K562 (cell line): ENCODE measurements around the gene PRKX. TPM values are rescaled to one million over a fixed set of nuclear protein-coding genes. Genes with fewer than 3 reads are reported as not detected.

Source experiments
- AFF4 ChIP-seq: sonication (generic); formaldehyde crosslinking; IDR thresholded peaks from 2 replicates; pipeline ENCODE4 v1.8.0; 2023; ENCODE audit warnings: mild to moderate bottlenecking, missing genetic modification reagents
- C11orf30 ChIP-seq: fragments of 450-650 bp; IDR thresholded peaks from 2 replicates; pipeline ENCODE4 v1.6.1; 2016; ENCODE audit warnings: low read depth, mild to moderate bottlenecking
- CREM ChIP-seq: IDR thresholded peaks from 2 replicates; pipeline ENCODE4 v1.6.1; 2014; ENCODE audit warnings: antibody characterized with exemption, low read depth
- KLF6 ChIP-seq: fragments of 250-450 bp; sonication (Bioruptor Pico); IDR thresholded peaks from 2 replicates; pipeline ENCODE4 v1.4.0; 2020; ENCODE audit warnings: mild to moderate bottlenecking, moderate library complexity, borderline replicate concordance
- MAFF ChIP-seq: IDR thresholded peaks from 2 replicates; pipeline ENCODE4 v1.6.1; 2012; ENCODE audit warnings: low read length, improper control_type of control experiment
- NCOA4 ChIP-seq: fragments of 450-650 bp; IDR thresholded peaks from 2 replicates; pipeline ENCODE4 v1.6.1; 2018; ENCODE audit warnings: mild to moderate bottlenecking; ENCODE audit not compliant: partially characterized antibody
- NFIC ChIP-seq: fragments of 450-650 bp; IDR thresholded peaks from 2 replicates; pipeline ENCODE4 v1.6.1; 2017; ENCODE audit warnings: mild to moderate bottlenecking, inconsistent platforms
- PKNOX1 ChIP-seq: fragments of 450-650 bp; IDR thresholded peaks from 2 replicates; pipeline ENCODE4 v1.6.1; 2016
- SIX5 ChIP-seq, 2 experiments: IDR thresholded peaks; 2 replicates each; pipeline ENCODE4 v1.6.1; 2011; ENCODE audit warnings: low read length in 2 of 2, borderline replicate concordance in 1 of 2, low read depth in 1 of 2, mild to moderate bottlenecking in 1 of 2, moderate library complexity in 1 of 2; ENCODE audit not compliant: insufficient read depth in 1 of 2
- TCF7L2 ChIP-seq: fragments of 150-350 bp; IDR thresholded peaks from 2 replicates; pipeline ENCODE4 v1.6.1; 2016; ENCODE audit warnings: low read depth, mild to moderate bottlenecking, low read length, moderate library complexity
- XRCC4 ChIP-seq: IDR thresholded peaks from one replicate; pipeline ENCODE4 v1.6.1; 2011; ENCODE audit not compliant: insufficient read depth, insufficient read length; ENCODE audit errors: extremely low read depth
- ZNF212 ChIP-seq: fragments of 450-650 bp; formaldehyde crosslinking; IDR thresholded peaks from 2 replicates; pipeline ENCODE4 v1.4.0; 2020; ENCODE audit warnings: mild to moderate bottlenecking
- ZNF311 ChIP-seq: fragments of 250-450 bp; sonication (Bioruptor Pico); IDR thresholded peaks from 2 replicates; pipeline ENCODE4 v1.4.0; 2020; ENCODE audit warnings: mild to moderate bottlenecking, moderate library complexity
- ZNF316 ChIP-seq: fragments of 450-650 bp; IDR thresholded peaks from 2 replicates; pipeline ENCODE4 v1.6.1; 2016
- ZNF347 ChIP-seq: fragments of 450-650 bp; formaldehyde crosslinking; IDR thresholded peaks from 2 replicates; pipeline ENCODE4 v1.4.0; 2020; ENCODE audit warnings: low read depth, mild to moderate bottlenecking, moderate library complexity
- polyA plus RNA-seq, 8 experiments: library from polyadenylated mRNA; depleted of rRNA in 4 of 8; stranded (reverse) in 5 of 8; unstranded in 3 of 8; fragments of >200 nt; fragmentation: Nextera tagmentation in 2 of 8; fragmentation: Illumina TruSeq in 1 of 8; extraction: Ambion mirVana in 2 of 8; extraction: Trizol in 1 of 8; gene quantifications; 2 replicates each; pipeline versions ENCODE4 v1.2.1 to v1.2.3, GENCODE V29; 2011 to 2014; ENCODE audit warnings: inconsistent platforms in 1 of 8, missing spikeins in 1 of 8
- total RNA-seq, 7 experiments: library from RNA; depleted of rRNA in 6 of 7; stranded (reverse); fragments of >200 nt in 6 of 7; fragmentation: Illumina TruSeq in 2 of 7; extraction: Trizol in 2 of 7; gene quantifications; 2 replicates each; pipeline versions ENCODE4 v1.2.1 to v1.2.3, GENCODE V29; 2011 to 2021; ENCODE audit warnings: low replicate concordance in 1 of 7
- TF ChIP-seq, protein P1 (sequence below): fragments of 450-650 bp; IDR thresholded peaks from 2 replicates; pipeline ENCODE4 v1.6.1; 2016; ENCODE audit warnings: low read depth

The PRKX gene
- total and polyA plus RNA-seq, 9 of the 15 experiments (the other 6 are each of a cell fraction or from before 2014, with no cell fraction given): 3.3 to 29.4 (median 23.7) TPM

- TF ChIP-seq PKNOX1 (peak; percentile 33; the same call in 1 of the 2 replicates), KLF6 (CRISPR knock-in tag) (no peak), AFF4 (no peak), MAFF (peak; percentile 3; the same call in 1 of the 2 replicates), XRCC4 (no peak), ZNF316 (peak; percentile 33; the same call in 1 of the 2 replicates), ZNF311 (no peak), ZNF347 (CRISPR knock-in tag) (no peak), TCF7L2 (no peak), NFIC (no peak), CREM (0 out of 2 replicates have a peak, but pooled peaks have one; percentile 16), C11orf30 (peak; percentile 45; the same call in 1 of the 2 replicates), ZNF212 (CRISPR knock-in tag) (no peak), SIX5 (IDR thresholded peaks at IDR 0.05; ENCODE audit: borderline replicate concordance in 1 of 2, insufficient read depth in 1 of 2, low read depth in 1 of 2, low read length in 2 of 2) (no peak), NCOA4 (no peak)
- TF ChIP-seq, protein P1, sequence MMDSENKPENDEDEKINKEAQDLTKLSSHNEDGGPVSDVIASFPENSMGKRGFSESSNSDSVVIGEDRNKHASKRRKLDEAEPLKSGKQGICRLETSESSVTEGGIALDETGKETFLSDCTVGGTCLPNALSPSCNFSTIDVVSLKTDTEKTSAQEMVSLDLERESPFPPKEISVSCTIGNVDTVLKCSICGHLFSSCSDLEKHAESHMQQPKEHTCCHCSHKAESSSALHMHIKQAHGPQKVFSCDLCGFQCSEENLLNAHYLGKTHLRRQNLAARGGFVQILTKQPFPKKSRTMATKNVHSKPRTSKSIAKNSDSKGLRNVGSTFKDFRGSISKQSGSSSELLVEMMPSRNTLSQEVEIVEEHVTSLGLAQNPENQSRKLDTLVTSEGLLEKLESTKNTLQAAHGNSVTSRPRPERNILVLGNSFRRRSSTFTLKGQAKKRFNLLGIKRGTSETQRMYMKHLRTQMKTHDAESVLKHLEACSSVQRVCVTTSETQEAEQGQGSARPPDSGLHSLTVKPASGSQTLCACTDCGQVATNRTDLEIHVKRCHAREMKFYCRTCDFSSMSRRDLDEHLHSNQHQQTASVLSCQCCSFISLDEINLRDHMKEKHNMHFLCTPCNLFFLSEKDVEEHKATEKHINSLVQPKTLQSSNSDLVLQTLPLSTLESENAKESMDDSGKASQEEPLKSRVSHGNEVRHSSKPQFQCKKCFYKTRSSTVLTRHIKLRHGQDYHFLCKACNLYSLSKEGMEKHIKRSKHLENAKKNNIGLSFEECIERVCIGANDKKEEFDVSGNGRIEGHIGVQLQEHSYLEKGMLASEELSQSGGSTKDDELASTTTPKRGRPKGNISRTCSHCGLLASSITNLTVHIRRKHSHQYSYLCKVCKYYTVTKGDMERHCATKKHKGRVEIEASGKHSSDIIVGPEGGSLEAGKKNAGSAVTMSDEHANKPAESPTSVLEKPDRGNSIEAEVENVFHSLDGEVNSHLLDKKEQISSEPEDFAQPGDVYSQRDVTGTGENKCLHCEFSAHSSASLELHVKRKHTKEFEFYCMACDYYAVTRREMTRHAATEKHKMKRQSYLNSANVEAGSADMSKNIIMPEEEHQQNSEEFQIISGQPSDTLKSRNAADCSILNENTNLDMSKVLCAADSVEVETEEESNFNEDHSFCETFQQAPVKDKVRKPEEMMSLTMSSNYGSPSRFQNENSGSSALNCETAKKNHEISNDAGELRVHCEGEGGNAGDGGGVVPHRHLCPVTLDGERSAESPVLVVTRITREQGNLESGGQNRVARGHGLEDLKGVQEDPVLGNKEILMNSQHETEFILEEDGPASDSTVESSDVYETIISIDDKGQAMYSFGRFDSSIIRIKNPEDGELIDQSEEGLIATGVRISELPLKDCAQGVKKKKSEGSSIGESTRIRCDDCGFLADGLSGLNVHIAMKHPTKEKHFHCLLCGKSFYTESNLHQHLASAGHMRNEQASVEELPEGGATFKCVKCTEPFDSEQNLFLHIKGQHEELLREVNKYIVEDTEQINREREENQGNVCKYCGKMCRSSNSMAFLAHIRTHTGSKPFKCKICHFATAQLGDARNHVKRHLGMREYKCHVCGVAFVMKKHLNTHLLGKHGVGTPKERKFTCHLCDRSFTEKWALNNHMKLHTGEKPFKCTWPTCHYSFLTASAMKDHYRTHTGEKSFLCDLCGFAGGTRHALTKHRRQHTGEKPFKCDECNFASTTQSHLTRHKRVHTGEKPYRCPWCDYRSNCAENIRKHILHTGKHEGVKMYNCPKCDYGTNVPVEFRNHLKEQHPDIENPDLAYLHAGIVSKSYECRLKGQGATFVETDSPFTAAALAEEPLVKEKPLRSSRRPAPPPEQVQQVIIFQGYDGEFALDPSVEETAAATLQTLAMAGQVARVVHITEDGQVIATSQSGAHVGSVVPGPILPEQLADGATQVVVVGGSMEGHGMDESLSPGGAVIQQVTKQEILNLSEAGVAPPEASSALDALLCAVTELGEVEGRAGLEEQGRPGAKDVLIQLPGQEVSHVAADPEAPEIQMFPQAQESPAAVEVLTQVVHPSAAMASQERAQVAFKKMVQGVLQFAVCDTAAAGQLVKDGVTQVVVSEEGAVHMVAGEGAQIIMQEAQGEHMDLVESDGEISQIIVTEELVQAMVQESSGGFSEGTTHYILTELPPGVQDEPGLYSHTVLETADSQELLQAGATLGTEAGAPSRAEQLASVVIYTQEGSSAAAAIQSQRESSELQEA: no peak
These were observed 30.5 kb upstream of the PRKX start (continued) for GRCh38 chrX:3743801-3744439.
